ENCODE results near the gene FAM83D.
A peak's percentile ranks its signal among the peaks of the same experiment; 100 is the strongest.

Gene FAM83D, protein sequence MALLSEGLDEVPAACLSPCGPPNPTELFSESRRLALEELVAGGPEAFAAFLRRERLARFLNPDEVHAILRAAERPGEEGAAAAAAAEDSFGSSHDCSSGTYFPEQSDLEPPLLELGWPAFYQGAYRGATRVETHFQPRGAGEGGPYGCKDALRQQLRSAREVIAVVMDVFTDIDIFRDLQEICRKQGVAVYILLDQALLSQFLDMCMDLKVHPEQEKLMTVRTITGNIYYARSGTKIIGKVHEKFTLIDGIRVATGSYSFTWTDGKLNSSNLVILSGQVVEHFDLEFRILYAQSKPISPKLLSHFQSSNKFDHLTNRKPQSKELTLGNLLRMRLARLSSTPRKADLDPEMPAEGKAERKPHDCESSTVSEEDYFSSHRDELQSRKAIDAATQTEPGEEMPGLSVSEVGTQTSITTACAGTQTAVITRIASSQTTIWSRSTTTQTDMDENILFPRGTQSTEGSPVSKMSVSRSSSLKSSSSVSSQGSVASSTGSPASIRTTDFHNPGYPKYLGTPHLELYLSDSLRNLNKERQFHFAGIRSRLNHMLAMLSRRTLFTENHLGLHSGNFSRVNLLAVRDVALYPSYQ

DNA sequence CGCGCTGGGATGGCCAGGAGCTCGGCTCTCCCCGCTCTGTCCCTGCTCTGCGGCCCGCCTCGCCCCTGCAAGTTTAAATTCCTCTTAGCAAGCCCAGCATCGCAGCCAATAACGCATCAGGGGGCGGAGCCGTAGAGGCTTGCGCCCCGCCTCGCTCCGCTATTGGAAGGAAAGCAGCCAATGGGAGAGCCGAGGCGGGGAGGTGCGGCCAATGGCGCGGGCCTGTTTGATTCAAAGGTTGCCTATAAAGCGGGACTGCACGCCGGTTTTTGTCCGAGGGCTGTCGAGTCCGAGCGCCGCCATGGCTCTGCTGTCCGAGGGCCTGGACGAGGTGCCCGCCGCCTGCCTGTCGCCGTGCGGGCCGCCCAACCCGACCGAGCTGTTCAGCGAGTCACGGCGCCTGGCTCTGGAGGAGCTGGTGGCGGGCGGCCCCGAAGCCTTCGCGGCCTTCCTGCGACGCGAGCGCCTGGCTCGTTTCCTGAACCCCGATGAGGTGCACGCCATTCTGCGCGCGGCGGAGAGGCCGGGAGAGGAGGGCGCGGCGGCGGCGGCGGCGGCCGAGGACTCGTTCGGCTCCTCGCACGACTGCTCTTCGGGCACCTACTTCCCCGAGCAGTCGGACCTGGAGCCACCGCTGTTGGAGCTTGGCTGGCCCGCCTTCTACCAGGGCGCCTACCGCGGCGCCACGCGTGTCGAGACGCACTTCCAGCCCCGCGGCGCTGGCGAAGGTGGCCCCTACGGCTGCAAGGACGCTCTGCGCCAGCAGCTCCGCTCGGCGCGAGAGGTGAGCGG lies at the start of gene FAM83D:
FAM83D (plus strand) TSS at position 276 of the 792 bp plus-strand sequence; CDS start at position 302, 26 bp downstream.
- DNase-seq = peak; percentile 96

DNA sequence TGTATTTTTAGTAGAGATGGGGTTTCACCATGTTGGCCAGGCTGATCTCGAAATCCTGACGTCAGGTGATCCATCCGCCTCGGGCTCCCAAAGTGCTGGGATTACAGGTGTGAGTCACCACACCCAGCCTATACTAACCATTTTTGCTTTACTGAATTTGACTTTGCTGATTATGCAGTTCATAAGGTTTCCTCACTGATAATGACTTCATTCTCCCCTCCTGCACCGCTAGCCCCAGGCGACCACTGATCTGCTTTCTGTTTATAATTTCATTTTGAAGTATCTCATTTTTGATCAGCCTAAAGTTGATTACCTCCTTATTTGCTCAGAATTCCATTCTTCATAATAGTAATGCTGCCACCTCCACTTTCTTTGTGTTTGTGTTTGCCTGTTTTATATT lies 48.7 kb upstream of the FAM83D start:
- DNase-seq = no peak

DNA sequence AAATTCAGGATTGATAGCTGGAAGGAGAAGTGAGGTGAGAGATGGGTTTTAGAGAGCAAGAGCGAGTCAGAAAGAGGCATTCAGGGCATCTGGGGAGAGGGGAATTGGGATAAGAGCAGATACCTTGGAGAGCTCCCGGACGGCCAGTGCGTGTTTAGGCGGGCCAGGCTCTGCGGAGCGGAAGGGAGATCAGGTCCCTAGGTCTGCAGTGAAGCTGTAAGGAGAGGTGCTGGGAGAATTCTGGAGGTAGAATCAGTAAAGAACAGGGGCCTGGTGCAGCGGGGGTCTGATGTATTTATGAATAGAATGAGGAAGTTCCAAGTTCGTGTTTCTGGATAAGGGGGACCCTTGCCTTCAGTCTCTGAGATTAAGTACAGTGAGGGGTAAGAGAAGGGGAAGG lies 47.4 kb upstream of the FAM83D start:
- peak; percentile 59 for DNase-seq

DNA sequence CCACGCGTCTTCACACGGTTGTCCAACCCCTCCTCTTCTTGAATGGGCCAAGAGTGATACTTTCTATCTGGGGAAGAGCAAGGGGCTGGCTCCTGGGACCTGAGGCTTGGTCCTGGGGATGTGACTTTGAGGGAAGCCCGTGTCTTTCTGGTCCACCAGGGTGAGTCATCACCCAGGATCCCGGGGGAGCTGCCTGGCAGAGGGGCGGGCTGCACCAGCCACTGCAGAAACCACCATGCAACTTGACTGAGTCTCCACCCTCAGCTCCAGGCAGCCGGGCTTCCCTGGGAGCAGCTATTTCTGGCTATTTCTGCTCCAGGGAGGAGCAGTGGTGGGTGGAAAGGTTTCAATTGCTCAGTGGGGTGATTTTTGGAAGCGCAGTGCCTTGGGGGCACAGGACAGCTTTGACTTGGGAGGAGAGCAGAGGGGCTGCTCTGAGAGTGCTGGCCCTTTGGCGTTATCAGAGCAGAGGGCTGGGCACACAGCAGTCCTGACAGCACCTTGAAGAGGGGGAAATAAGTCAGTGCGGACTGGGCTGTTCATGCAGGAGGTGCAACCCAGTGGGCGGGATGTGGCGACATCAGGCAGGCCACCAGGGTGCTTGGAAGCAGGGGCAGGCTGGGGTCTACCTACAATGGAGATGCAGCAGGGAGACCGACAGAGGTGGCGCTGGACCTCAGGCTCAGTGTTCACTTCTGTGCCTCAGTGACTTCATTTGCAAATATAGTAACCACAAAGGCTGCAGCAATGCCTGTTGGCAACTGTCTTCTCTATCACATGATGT lies 45.1 kb upstream of the FAM83D start:
- no peak for DNase-seq

DNA sequence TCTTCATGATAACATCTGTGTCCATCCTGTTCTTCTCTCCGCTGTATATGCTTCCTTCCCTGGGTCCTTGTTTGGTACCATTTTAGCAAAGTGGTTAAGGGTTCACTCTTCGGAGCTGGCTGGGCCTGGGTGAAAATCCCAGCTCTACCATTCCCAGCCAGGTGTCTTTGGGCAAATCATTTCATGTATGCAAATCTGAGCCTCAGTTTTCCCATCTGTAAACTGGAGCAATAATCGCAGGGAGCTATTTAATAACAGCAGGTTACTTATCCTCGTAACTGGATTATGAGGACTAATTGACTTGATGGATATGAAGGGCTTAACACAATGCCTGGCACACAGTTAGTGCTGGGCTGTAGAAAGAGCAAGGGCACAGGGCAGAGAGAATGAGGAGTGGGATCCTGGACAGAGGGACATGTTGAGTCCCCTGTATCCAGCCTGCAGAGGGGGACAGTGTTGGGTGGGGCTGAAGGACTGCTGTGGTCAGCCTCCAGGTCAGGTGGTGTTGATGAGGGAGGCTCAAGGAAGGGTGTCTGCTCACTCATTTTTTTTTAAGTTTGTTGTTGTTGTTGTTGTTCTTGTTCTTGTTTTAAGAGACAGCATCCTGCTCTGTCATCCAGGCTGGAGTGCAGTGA lies 44.3 kb upstream of the FAM83D start:
- DNase-seq = no peak

DNA sequence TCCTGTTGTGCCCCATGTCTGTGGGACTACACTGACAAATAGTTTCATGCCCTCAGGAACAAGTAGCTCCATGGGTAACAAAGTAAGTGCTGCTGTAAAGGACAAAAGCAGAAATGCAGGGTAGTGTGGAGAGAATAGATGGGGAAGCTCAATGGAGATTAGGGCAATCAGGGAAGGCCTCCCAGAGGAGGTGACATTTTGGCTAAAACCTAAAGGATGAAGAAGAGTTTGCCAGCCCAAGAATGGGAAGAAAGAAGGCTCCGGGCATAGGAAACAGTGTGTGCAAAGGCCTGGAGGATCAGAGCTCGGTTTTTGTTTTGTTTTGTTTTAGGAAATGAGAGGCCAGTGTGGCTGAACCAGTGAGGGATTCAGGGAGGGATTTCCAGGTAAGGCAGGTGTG lies 43.6 kb upstream of the FAM83D start:
- no peak for DNase-seq

DNA sequence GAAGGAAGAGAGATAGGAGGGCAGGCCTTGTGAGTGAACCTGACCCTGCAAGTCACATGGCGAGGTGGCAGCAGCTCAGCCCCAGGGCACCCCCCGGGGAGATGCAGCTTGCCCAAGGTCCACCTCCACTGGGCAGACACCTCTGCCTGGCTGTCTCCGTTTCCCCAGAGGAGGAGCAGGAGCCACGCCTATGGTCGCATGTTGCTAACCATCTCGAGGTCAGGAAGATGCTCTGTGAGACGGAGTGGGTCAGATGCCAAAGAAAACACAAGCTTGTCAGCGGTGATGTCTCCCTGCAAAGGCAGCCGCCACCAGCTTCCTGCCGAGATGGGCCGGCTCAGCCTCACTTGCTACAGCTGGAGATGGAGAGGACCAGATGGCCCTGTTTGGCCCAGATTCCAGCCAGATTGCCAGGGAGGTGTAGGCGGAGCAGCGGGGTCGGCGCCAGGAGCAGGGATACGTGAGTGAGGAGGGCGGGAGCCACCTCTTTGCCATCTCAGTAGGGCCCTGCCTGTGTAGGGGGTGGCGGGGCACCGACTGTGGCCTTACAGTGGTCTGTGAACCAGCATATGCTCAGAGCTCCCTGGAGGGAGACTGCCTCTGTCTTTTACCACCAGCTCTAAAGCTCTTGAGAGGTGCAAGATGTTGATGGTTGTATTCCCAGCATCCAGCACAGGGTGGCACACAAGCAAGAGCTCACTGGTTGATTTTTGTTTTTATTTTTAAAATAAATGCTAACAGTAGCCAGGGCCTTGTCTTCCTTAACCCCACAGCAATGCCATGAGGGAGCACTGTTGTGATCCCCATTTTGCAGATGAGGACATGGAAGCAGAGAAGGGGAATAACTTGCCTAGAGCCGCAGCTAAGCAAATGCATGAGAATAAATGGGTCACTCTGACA lies 42.9 kb upstream of the FAM83D start:
- DNase-seq = no peak

DNA sequence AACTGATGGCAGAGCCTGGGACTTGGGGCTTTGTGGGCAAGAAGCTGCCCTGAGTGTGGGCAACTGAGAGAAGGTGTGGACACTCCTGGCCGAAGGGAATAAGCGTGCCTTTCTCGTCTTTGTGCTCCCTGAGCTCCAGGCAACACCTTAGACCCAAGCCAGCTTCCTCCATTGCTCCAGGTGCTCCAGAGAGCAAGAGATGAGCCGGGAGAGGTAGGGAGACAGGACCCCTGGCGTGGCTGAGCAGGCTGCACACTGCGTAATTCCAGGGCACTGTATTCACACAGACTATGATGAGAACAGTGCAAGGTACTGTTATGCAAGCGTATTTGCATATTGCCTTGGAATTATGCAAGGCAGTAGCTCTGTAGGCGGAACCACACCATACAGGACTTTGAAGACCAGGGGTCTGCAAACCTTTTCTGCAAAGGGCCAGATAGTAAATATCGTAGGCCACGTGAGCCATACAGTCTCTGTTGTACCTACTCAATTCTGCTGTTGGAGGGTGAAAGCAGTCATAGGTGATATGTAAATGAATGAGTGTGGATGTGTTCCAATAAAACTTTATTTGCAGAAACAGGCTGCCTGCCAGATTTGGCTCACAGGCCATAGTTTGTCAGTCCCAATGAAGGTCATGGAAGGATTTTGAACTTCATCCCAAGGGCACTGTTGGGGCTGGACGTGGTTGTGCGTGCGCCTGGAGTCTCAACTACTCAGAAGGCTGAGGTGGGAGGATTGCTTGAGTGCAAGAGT lies 42.1 kb upstream of the FAM83D start:
- no peak for DNase-seq

DNA sequence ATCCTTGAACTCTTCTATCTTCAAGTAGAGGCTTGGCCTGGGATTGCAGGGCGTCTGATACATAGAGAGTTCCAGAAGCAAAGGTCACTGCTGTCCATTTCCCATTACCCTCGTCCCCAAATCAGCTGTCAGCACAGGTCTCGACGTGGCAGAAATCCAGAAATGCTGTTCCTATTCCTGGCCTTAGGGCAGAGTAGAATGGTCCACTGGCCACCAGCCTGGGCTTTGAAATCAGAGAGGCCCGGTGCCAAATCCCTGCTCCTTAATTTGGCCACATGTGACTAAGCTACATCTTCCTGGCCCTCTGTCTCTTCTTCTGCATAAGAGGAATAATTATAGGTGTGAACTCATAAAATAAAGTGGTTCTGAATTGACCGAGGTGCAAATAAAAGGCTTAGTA lies 40.9 kb upstream of the FAM83D start:
- DNase-seq = no peak

DNA sequence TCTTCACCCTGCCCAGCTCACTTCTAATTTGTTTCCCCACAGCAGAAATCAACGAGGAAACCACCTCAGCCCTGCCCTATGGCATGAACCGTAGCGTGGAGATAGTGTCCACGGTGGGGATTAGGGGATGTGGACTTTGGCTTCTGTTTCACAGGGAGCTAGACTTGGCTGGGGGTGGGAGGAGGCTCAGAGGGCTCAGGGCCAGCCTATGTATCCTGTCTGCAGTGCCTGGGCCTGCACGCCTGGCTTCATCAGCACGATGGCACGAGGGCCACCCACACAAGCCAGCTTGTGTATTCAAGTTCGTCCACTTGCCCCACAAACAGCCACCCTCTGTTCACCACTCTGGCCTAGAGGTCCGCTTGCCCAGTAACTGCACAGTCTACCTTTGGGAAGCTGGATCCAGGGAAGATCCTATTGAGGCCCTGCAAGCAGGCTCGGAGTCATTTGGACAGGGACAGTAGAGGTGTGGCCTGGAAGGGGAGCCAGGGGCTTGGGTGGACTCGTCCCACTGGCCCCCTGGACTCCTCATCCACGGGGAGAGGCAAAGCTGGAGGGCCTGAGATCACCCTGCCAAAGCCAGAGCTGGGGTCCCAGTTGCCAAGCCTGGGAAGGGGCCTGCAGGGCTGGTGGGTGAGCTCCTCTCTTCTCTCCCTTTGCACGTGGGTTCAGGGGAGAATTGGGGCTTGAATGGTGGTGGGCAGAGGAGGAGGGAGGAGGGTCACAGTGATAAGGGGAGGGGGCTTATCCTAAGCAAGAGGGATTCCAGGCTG lies 38.0 kb upstream of the FAM83D start:
- DNase-seq = no peak

DNA sequence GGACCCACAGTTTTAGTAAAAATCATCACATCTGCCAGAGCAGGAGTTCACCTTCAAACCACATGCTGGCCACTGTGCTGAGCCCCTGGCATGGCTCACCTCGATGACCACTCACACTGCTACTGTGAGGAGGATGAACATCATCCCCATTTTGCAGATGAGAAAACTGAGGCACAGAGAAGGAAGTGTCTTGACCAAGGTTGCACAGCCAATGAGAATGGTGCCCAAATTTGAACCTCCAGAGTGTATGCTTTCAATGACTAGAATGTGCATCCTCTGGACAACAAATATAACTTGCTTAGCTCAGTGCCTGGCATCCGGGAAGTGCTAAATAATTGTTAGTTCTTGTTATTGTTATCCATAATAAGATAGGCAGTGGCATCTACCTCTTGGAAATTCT lies 37.2 kb upstream of the FAM83D start:
- no peak for DNase-seq

DNA sequence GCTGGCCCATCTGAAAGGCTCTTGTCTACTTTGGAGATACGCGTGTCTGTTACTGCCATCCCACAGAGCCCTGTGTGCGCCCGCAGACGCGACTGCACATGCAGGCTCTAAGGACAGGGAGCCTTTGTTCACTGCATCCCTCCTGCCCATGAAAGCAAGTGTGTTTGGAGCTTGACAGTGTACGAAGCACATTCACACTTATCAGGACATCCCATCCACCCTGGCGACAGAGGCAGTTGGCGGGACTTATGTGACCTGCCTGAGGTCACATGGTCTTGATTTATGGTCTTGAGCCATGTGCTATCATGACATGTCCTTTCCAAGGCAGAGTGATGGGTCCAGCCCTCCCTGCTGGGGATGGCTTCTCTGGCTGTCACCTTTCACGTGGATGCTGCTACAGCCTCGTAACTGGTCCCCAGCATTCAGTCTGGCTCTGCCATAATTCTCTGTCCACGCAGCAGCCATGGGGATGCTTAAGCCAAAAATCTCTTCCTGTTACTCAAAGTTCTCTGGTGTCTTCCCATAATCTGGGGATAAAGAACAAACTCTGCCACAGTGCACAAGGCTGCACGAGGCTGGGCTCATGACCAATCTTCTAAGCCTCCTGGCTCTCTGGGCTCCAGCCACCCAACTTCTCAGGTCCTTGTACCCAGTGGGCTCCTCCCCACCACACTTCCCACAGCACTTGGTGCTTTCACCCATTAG lies 36.3 kb upstream of the FAM83D start:
- peak; percentile 30 for DNase-seq

DNA sequence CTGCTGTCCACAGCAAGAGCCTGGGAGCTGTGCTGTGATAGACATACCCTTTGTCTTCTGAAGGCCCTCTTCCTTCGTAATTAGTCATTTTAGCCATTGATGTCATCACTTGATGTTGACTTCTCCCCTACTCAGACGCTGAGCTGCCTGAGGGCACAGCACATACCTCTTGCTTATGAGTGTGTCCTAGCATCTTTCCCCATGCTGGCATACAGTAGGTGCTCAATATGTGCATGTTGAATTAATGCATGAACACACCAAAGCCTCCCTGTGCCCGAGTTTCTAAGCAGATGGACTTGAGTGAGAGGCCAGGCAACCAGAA lies 35.8 kb upstream of the FAM83D start:
- DNase-seq = no peak

DNA sequence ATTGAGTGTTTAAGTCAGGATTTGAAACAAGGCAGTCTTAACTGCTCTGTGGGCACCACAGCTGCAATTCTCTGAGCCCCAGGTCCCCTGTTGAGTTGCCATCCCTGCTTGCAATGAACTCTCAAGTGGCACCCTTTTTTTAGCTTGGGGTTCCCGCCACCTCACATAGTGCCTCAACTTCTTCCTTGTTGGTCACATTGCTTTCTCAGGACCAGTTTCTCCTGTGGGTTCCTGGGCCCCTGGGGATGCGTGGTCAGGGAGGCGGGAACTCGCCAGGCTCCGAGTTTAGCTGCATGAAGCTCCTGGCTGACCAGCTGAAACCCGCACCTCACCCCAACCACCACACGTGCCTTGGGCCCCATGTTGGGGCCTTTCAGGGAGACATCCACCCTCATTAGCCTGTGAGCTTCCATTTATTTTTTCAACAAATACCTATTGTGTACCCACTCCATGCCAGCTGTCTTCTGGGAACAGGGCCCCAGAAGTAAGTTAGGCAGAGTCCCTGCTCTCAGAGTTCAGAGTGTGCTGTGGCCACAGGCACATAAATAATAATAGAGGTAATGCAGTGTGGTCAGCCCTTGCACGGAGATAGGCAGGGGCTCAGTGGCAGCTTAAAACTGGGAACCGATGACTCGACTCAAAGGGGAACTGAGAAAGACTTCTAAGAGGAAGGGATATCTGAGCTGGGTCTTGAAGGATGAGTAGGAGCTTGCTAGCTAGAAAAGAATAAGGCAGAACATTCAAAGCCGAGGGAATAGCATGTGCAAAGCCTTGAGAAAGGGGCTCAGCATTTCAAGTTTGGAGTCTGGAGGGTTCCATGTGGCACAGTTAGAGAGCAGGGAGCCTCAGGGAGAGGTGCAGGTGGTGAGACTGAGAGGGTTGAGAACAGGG lies 33.9 kb upstream of the FAM83D start:
- DNase-seq = no peak

DNA sequence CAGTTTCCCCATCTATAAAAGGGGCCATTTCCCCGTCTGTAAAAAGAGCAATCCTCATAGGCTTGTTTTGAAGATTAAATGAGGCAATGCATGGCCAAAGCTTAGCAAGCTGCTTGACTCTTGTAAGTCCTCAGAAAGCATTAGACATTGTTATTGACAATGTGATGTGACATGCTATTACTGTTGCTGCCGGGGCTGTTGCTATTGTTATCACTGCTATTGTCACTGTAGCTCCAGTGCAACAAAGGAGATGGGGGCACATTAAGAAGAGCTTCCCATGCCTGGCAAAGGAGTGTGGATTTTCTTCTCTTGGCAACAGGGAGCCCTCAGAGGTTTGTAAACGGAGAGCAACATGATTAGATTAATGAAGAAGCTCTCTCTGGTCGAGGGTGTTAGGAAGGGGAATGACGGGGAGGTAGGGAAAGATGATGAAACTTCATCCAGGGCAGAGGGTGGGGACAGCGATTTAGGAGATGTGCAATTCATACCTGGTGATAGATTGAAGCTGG lies 33.1 kb upstream of the FAM83D start:
- no peak for DNase-seq

DNA sequence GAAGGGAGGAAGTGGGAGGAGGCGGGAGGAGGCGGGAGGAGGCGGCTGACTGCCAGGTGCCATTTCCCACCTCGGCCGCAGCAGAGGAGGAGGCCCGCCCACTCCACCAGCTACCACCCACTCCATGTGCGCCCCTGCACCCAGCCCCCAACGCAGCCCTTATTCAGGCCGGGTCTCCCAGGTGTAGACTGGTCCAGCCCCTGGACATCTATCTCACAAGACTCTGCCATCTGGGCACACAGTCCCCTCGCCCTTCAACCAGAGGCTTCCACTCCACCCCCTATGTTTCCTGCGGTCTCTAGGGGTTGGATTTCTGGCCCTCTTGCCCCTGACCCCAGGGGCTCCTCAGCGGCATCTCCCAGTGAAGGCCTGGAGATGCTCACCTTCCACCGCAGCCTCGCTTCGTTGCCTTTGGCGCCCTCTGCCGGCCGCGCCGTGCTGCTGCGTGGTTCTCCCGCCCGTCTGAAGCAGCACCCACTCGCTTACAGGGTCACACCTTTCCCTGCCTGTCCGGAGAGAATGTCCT lies 32.6 kb upstream of the FAM83D start:
- peak; percentile 76 for DNase-seq

DNA sequence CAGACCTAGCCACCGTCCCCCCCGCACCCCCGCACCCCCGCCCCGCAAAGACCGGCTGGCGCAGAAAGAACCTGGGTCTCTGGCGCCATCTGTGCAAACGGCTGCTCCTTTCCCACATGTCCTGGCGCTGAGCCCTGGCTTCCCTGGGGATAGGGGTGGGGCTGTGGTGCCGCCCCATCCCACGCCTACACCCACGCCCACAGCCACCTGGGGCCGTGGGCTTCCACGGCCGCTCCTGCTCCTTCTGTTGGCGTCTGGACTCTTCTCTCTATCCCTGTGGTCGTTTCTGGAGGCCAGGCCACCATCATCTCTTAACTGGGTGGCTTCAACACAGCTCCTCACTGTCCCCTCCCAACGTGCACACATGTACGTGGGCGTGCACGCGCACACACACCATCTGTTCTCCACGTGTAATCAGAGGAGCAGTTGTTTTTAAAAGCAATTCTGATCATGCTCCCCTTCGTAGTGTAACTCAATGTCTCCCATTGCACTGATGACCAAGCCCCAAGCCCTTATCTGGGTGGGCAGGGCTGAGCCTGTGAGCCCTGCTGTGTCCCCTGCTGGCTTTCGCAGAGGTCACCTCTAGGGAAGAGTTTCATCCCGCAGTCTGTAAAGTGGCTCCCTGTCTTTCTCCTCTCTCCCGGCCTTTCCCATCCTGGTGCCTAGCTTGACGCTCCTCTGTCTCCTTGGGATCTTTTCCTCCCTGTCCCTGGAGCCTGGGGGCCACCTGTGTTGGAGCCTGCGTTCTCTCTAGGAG lies 31.9 kb upstream of the FAM83D start:
- DNase-seq = peak; percentile 52

Data from right forelimb (tissue), 1 donor.